ENCODE data around the gene ZBTB3.
"Not testable (repeated sequence)": the region's sequence is repeated elsewhere in the genome, so short reads cannot be mapped to it uniquely, and the experiment has no call there.

ZBTB3 gene

GRCh38 chr11:62753736-62754603 is at the start of gene ZBTB3:
Gene ZBTB3 (minus strand): TSS chr11:62754160. CDS start chr11:62753664, 496 bp downstream.
- DNase-seq (ENCODE audit: low read depth), result peak; percentile 95

- DNase-seq (ENCODE audit: low read depth), result no peak
These were observed 47.1 kb upstream of the ZBTB3 start for GRCh38 chr11:62801071-62801470.

- no peak for DNase-seq (ENCODE audit: low read depth)
These were observed 45.5 kb upstream of the ZBTB3 start for GRCh38 chr11:62799486-62799885.

- DNase-seq (ENCODE audit: low read depth), result no peak
These were observed 42.3 kb upstream of the ZBTB3 start for GRCh38 chr11:62796281-62796680.

GRCh38 chr11:62794201-62794775 is 40.3 kb upstream of the ZBTB3 start:
- DNase-seq (ENCODE audit: low read depth), result no peak

GRCh38 chr11:62792202-62792575 is 38.2 kb upstream of the ZBTB3 start:
- no peak for DNase-seq (ENCODE audit: low read depth)

- peak; percentile 84 for DNase-seq (ENCODE audit: low read depth)
These were observed 37.7 kb upstream of the ZBTB3 start, which contains the start of gene TMEM223 for GRCh38 chr11:62791501-62792201. Gene TMEM223 (minus strand): TSS chr11:62792006. CDS start chr11:62791994, 12 bp downstream.

GRCh38 chr11:62789576-62789975 is 35.6 kb upstream of the ZBTB3 start:
- DNase-seq (ENCODE audit: low read depth), result no peak

- DNase-seq (ENCODE audit: low read depth), result no peak
These were observed 35.0 kb upstream of the ZBTB3 start for GRCh38 chr11:62788991-62789390.

GRCh38 chr11:62787005-62787759 is 33.2 kb upstream of the ZBTB3 start, which contains the start of gene TMEM179B:
Gene TMEM179B (plus strand): TSS chr11:62787402. CDS start chr11:62787432, 30 bp downstream.
- peak; percentile 97 for DNase-seq (ENCODE audit: low read depth)

- DNase-seq (ENCODE audit: low read depth), result peak; percentile 73
These were observed 32.5 kb upstream of the ZBTB3 start for GRCh38 chr11:62786318-62787004.

- DNase-seq (ENCODE audit: low read depth), result no peak
These were observed 28.8 kb upstream of the ZBTB3 start for GRCh38 chr11:62782753-62783152.

- DNase-seq (ENCODE audit: low read depth), result no peak
These were observed 24.5 kb upstream of the ZBTB3 start for GRCh38 chr11:62778441-62778840.

GRCh38 chr11:62777389-62777788 is 23.4 kb upstream of the ZBTB3 start:
- DNase-seq (ENCODE audit: low read depth), result no peak

GRCh38 chr11:62775646-62776045 is 21.7 kb upstream of the ZBTB3 start:
- no peak for DNase-seq (ENCODE audit: low read depth)

GRCh38 chr11:62774407-62774806 is 20.4 kb upstream of the ZBTB3 start:
- DNase-seq (ENCODE audit: low read depth), result no peak

- peak; percentile 87 for DNase-seq (ENCODE audit: low read depth)
These were observed 17.4 kb upstream of the ZBTB3 start, which contains the start of gene TAF6L for GRCh38 chr11:62771144-62772021. Gene TAF6L (plus strand): TSS chr11:62771396. CDS start chr11:62775784, 4,388 bp downstream.

- no peak for DNase-seq (ENCODE audit: low read depth)
These were observed 16.8 kb upstream of the ZBTB3 start for GRCh38 chr11:62770778-62771143.

- not testable (repeated sequence) for DNase-seq (ENCODE audit: low read depth)
These were observed 6.9 kb upstream of the ZBTB3 start for GRCh38 chr11:62760867-62761227.
